Measurements from ENCODE around the gene FBLN2.
A peak's percentile ranks its signal among the peaks of the same experiment; 100 is the strongest.

Gene FBLN2

DNA sequence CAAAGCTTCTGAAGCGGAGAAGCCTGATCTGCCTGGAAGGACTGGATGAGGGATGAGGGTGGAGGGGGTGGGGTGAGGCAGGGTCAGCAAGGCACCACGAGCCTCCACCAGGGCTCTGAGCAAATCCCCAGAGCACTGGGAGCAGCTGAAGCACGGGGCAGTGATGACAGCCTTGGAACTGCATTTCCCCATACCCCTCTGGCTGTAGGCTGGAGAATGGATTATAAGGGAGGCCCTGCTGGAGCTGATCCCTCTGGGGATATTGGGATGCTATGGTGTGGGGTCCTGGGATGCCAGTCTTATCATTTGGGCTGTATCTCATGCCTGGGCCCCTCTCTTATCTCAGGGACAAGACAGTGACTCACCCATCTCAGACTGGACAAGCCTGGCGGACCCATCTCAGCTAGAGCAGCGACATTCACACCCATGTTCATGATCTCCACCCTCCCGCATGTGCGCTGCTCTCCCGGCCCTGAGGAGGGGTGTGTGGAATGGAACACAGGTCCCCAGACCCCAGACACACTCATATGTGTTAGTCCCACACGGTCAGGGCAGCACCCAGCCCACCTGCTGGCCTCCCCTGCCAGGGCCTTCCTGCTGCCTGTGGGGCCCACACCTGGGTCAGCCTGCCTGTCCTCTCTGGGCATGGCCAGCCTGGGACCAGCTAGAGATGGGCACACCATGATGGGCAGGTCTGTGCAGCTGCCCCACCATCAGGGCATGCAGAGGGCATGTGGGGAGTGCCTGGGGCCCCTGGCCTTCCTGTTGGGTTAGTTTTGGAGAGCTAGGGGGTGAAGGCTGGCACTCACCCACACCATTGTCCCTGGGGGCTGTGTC lies 97.1 kb downstream of the FBLN2 start:
- no peak for DNase-seq (ENCODE audit: low read depth, low spot score)

- no peak for DNase-seq (ENCODE audit: low read depth, low spot score)
Measured at GRCh38 chr3:13647298-13648059, 98.6 kb downstream of the FBLN2 start.

GRCh38 chr3:13648060-13649001 lies 99.4 kb downstream of the FBLN2 start:
- DNase-seq (ENCODE audit: low read depth, low spot score), result peak; percentile 38

DNA sequence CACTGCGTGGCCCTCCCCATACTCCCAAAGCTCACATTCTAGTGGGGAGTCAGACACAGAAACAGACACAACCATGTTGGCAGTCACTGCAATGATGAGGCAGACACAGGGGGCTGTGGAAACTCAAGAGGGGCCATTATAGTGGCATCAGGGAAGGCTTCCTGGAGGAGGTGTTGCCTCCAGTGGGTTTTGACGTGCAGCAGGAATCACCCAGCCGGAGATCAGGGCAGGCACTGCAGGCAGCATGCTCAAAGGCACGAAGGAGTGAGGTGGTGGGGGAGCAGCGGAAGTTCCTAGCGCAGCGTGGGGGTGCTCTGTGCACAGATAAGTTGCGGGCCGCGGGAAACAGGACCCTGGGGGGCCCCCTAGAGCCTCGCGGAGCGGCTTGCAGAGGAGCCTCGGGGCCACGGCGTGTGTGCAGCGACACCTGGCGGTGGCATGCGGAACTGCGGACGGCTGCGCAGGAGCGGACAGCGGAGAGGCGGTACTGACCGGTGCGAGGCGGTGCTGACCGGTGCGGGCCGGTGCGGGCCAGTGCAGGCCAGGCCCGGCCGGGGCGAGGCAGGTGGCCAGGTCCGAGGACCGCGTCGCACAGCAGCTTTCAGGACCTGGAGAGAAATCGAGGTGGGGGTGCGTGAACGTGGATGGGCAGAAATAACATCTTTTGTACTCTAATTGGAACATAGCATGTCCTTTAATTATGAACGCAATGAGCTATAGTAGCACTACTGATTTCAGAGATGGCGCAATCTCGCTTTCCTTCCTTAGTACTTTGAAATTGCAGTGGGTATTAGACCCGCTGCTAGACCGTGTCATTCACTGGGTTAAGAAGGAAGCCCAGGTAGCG lies 101.5 kb downstream of the FBLN2 start:
- peak; percentile 54 for DNase-seq (ENCODE audit: low read depth, low spot score)

- DNase-seq (ENCODE audit: low read depth, low spot score), result no peak
Measured at GRCh38 chr3:13651057-13651400, 102.1 kb downstream of the FBLN2 start.

DNA sequence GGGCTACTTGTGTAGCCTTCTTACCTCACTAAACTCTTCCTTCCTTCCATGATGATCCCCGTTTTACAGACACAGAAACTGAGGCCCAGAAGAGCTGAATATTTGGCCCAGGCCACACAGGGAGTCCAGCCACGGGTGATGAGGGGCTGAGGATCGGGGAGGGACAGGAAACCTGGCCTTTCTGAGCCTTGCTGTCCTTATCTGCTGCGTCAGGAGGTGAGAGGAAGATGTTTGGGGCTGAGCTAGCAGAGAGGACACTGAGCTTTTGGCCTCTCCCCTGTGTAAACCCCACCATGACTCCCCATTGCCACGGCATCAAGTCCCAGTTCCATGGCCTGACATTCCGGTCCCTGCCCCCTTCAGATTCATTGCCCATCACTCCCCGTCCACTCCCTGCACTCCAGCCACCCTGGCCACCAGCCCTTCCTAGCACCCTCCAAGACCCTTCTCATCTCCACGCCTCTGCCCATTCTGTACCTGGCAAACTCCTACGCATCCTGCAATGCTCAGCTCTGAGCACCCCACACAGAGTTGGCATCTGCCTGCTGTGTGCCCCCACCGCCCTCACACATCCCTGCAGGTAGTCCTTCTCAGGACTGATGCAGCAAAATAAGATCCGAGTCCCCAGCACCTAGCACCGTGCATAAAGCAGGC lies 103.0 kb downstream of the FBLN2 start:
- DNase-seq (ENCODE audit: low read depth, low spot score), result no peak

DNA sequence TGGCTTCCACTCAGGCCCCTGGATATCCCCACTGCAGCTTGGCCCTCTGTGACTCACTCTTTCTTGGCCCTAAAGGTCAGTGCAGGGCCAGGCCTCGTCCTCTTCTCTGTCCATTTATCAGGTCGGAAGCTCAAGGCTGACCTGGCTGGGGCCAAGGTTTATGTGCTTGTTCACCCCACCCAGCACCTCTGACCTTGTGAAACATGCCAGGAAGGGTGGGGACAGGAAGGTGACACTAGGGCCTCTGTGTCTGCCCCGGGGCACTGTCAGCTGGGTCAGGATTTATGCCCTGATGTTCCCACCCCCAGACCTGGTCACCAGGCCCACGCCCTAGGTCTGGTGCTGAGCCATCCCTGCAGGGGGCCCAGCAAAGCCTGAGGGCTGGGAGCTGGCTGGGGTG lies 103.8 kb downstream of the FBLN2 start:
- DNase-seq (ENCODE audit: low read depth, low spot score), result no peak

GRCh38 chr3:13653631-13654279 lies 104.8 kb downstream of the FBLN2 start:
- DNase-seq (ENCODE audit: low read depth, low spot score), result no peak

GRCh38 chr3:13654330-13655060 lies 105.6 kb downstream of the FBLN2 start:
- DNase-seq (ENCODE audit: low read depth, low spot score), result no peak

- DNase-seq (ENCODE audit: low read depth, low spot score), result no peak
Measured at GRCh38 chr3:13655061-13655913, 106.4 kb downstream of the FBLN2 start.

- no peak for DNase-seq (ENCODE audit: low read depth, low spot score)
Measured at GRCh38 chr3:13656584-13657301, 107.8 kb downstream of the FBLN2 start.

- DNase-seq (ENCODE audit: low read depth, low spot score), result no peak
Measured at GRCh38 chr3:13657660-13658435, 108.9 kb downstream of the FBLN2 start.

- no peak for DNase-seq (ENCODE audit: low read depth, low spot score)
Measured at GRCh38 chr3:13658681-13659080, 109.8 kb downstream of the FBLN2 start.

DNA sequence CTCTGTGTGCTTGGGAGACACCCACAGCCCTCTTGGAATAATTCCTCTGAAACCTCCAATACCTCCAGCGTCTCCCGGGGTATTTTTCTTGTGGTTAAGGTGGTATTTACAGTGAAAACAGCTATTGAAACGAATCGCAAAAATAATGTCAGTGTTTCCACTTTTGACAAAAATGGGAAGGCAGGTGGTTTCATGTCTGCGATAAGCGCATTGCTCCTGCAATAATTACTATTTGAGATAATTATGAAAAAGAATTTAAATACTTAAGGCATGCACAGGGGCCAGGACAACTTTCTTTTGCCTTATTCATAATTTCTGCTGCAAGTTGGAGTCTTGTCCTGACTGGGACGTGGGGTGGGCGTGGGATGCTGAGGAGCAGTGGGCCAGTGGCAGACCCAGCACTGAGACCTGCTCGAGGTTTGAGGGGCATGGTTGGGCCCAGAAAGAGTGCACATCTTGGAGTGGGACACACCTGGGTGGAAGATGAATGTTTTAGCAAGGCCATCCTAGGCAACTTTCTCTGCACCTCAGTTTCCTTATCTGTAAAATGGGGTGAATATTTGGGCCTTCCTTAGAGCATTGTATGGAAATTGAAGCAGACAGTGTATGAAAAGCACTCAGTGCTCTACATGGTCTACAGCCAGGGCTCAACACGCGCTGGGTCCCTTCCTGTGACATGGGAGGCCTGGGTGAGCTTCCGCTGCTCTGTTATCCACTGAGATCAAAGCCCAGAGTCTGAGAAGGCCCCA lies 110.5 kb downstream of the FBLN2 start:
- DNase-seq (ENCODE audit: low read depth, low spot score), result no peak

GRCh38 chr3:13660042-13660874 lies 111.3 kb downstream of the FBLN2 start:
- DNase-seq (ENCODE audit: low read depth, low spot score), result no peak

All from activated CD4-positive, CD25-positive, alpha-beta regulatory T cell treated with anti-CD3 and anti-CD28 coated beads, Interleukin-2, amount 50 U/mL, for 16 hours (primary cell).